ENCODE measurements around the gene ZNF329.
A peak's percentile ranks its signal among the peaks of the same experiment; 100 is the strongest.
"Not testable (repeated sequence)": the region's sequence is repeated elsewhere in the genome, so short reads cannot be mapped to it uniquely, and the experiment has no call there.

The ZNF329 gene

DNA sequence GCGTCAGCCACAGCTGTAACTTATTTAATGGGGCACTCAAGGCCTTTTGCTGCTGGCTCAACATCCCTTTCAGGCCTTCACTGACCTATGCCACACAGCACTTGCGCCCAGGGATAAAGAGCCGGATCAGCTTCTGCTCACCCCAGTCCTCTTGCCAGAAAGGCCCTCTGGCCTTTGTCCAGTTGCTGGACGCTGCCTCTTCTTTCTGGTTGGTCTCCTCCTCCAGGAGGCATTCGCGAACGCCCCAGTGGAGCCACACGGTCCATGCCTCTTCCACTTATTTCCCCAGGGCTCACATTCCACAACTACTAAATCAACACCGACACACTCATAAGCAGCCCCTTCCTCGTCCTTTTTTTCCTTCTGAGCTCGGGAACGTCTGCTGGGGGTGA, 3.7 kb upstream of the ZNF329 start:
- Histone ChIP-seq H2AFZ (ENCODE audit: low read depth, low read length) (peak overlapping the region; percentile 60), H3K4me3 (ENCODE audit: low read length) (peak overlapping the region; percentile 74), H3K36me3 (ENCODE audit: insufficient read depth, low read length) (no peaks in the 10 kb centered on the region), H3K9me3 (ENCODE audit: low read length) (peaks cover 4% of the 10 kb centered on the region), H3K4me1 (ENCODE audit: insufficient read depth, low read length) (peaks cover 6% of the 10 kb centered on the region), H3K27me3 (ENCODE audit: insufficient read depth, low read length) (no peaks in the 10 kb centered on the region)

DNA sequence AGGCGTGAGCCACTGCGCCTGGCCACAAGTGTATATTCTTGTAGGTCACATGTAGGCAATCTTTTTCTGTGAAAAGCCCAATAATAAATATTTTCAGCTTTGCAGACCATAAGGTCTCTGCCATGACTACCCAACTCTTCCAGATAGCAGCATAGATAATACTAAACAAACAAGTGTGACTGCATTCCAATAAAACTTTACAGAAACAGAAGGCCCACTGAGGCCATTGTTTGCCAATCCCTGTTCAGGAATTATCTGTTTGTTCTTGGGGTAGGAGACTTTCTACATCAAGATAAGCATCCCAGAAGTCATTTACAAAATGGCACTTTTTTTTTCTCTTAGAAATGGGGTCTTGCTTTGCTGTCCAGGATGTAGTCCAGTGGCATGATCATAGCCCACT, 2.8 kb upstream of the ZNF329 start:
- Histone ChIP-seq H3K4me1 (ENCODE audit: insufficient read depth, low read length) (peaks cover 6% of the 10 kb centered on the region), H2AFZ (ENCODE audit: low read depth, low read length) (no peak overlapping the region), H3K4me3 (ENCODE audit: low read length) (peak overlapping the region; percentile 74)

DNA sequence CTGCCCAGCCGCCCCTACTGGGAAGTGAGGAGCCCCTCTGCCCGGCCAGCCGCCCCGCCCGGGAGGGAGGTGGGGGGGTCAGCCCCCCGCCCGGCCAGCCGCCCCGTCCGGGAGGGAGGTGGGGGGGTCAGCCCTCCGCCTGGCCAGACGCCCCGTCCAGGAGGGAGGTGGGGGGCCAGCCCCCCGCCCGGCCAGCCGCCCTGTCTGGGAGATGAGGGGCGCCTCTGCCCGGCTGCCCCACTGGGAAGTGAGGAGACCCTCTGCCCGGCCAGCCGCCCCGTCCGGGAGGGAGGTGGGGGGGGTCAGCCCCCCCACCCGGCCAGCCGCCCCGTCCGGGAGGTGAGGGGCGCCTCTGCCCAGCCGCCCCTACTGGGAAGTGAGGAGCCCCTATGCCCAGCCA, 3.1 kb downstream of the ZNF329 start:
- H3K9me3 ChIP-seq (ENCODE audit: low read length), result peaks cover 20% of the 10 kb centered on the region
- not testable (repeated sequence) for H3K4me3 ChIP-seq (ENCODE audit: low read length); H2AFZ ChIP-seq (ENCODE audit: low read depth, low read length); H3K4me1 ChIP-seq (ENCODE audit: insufficient read depth, low read length); H3K27me3 ChIP-seq (ENCODE audit: insufficient read depth, low read length); H3K36me3 ChIP-seq (ENCODE audit: insufficient read depth, low read length)

More for the DNA sequence above, 2.8 kb upstream of the ZNF329 start:
- no peaks in the 10 kb centered on the region for H3K36me3 ChIP-seq (ENCODE audit: insufficient read depth, low read length)
- H3K9me3 ChIP-seq (ENCODE audit: low read length), result peaks cover 10% of the 10 kb centered on the region
- no peaks in the 10 kb centered on the region for H3K27me3 ChIP-seq (ENCODE audit: insufficient read depth, low read length)

DNA sequence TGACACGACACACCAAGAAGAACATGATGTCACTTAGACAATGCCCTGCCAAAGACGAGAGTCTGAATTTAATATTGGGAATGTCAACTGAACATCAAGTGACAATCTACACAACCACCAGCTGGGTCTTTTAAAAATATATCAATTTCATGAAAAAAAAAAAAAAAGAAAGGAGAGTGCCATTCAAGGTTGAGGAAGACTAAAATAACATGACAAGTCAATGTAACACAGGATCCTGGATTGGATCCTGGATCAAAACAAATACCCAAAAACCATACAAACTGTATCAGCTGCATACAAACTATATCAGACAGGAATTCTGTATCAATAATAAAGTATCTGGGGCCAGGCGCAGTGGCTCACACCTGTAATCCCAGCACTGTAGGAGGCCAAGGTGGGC, 4.7 kb downstream of the ZNF329 start:
- no peak overlapping the region for H3K4me3 ChIP-seq (ENCODE audit: low read length)
- no peaks in the 10 kb centered on the region for H3K27me3 ChIP-seq (ENCODE audit: insufficient read depth, low read length)
- H2AFZ ChIP-seq (ENCODE audit: low read depth, low read length), result no peak overlapping the region

DNA sequence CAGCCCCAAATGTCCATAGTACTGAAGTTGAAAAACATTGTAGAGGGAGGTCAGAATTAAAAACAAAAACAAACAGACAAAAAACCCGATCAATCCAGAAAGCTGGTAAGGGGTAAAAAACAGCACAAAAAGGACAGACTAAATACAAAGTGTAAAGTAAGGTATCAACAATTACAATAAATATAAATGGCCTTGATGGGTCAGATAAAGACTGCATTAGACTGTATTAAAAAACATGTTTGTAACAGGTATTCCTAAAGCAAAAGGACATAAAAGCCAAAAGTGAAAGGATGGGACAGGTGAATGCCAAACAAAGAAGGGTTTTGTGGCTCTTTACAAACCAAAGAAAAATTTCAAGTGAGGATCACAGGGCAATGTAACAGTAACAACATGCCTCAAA, 16.3 kb downstream of the ZNF329 start:
- no peak overlapping the region for H2AFZ ChIP-seq (ENCODE audit: low read depth, low read length)
- H3K36me3 ChIP-seq (ENCODE audit: insufficient read depth, low read length), result peaks cover 77% of the 10 kb centered on the region
- H3K9me3 ChIP-seq (ENCODE audit: low read length), result peaks cover 76% of the 10 kb centered on the region
- no peak overlapping the region for H3K4me3 ChIP-seq (ENCODE audit: low read length)
- no peaks in the 10 kb centered on the region for H3K27me3 ChIP-seq (ENCODE audit: insufficient read depth, low read length)
- no peaks in the 10 kb centered on the region for H3K4me1 ChIP-seq (ENCODE audit: insufficient read depth, low read length)

More for the DNA sequence above, 4.7 kb downstream of the ZNF329 start:
- Histone ChIP-seq H3K36me3 (ENCODE audit: insufficient read depth, low read length) (peaks cover 20% of the 10 kb centered on the region), H3K9me3 (ENCODE audit: low read length) (peaks cover 34% of the 10 kb centered on the region), H3K4me1 (ENCODE audit: insufficient read depth, low read length) (no peaks in the 10 kb centered on the region)

DNA sequence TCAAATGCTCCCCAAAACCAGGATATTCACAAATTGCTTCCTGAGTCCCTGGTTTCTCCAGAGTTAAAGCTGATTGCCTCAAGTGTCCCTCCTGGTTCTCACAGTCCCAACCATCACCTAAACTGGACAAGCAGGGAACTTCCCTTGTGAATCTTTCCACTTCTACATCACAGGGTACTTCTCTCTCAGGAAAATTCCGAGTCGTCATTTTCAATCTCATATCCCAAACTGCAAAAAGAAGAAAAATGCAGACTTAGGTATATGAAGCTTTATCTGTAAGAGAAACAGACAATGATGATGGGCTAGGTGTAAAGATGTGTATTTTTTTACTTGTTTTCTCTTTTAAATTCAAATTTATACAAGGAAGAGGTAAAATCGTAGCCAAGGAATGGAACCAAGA, 21.3 kb downstream of the ZNF329 start:
- H2AFZ ChIP-seq (ENCODE audit: low read depth, low read length), result no peak overlapping the region
- H3K4me3 ChIP-seq (ENCODE audit: low read length), result no peak overlapping the region

DNA sequence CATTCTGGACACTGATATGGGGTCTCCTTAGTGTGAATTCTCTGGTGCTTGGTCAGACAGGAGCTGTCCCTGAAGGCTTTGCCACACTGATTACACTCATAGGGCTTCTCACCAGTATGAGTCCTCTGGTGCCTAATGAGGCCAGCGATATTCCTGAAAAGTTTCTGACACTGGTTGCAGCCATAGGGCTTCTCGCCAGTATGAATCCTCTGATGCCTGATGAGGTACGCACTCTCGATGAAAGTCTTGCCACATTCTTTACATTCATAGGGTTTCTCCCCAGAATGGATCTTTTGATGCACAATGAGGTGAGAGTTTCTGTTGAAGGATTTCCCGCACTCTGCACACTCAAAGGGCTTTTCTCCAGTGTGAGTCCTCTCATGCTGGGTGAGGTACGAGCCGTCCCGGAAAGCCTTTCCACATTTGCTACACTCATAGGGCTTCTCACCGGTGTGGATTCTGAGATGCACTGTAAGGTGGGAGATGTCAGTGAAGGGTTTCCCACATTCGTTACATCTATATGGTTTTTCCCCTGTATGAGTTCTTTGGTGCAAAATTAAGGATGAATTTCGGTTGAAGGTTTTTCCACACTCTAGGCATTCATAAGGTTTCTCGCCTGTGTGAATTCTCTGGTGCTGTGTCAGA, 22.4 kb downstream of the ZNF329 start:
- no peak overlapping the region for H3K4me3 ChIP-seq (ENCODE audit: low read length)
- H3K9me3 ChIP-seq (ENCODE audit: low read length), result peaks cover 84% of the 10 kb centered on the region
- H2AFZ ChIP-seq (ENCODE audit: low read depth, low read length), result no peak overlapping the region
- no peaks in the 10 kb centered on the region for H3K27me3 ChIP-seq (ENCODE audit: insufficient read depth, low read length)
- H3K4me1 ChIP-seq (ENCODE audit: insufficient read depth, low read length), result no peaks in the 10 kb centered on the region
- peaks cover 56% of the 10 kb centered on the region for H3K36me3 ChIP-seq (ENCODE audit: insufficient read depth, low read length)

More for the DNA sequence above, 21.3 kb downstream of the ZNF329 start:
- Histone ChIP-seq H3K4me1 (ENCODE audit: insufficient read depth, low read length) (no peaks in the 10 kb centered on the region), H3K36me3 (ENCODE audit: insufficient read depth, low read length) (peaks cover 67% of the 10 kb centered on the region), H3K9me3 (ENCODE audit: low read length) (peaks cover 85% of the 10 kb centered on the region), H3K27me3 (ENCODE audit: insufficient read depth, low read length) (no peaks in the 10 kb centered on the region)

DNA sequence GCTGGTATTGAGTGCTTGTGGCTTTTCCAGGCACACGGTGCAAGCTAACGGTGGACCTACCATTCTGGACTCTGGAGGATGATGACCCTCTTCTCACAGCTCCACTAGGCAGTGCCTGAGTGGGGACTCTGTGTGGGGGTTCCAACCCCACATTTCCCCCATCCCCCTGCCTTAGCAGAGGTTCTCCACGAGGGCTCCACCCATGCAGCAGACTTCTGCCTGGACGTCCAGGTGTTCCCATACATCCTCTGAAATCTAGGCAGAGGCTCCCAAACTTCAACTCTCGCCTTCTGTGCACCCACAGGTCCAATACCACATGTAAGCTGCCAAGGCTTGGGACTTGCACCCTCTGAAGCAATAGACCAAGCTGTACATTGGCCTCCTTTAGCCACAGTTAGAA, 27.2 kb downstream of the ZNF329 start:
- H3K4me1 ChIP-seq (ENCODE audit: insufficient read depth, low read length), result no peaks in the 10 kb centered on the region
- peaks cover 18% of the 10 kb centered on the region for H3K36me3 ChIP-seq (ENCODE audit: insufficient read depth, low read length)
- peaks cover 77% of the 10 kb centered on the region for H3K9me3 ChIP-seq (ENCODE audit: low read length)
- no peaks in the 10 kb centered on the region for H3K27me3 ChIP-seq (ENCODE audit: insufficient read depth, low read length)
- no peak overlapping the region for H2AFZ ChIP-seq (ENCODE audit: low read depth, low read length)
- H3K4me3 ChIP-seq (ENCODE audit: low read length), result no peak overlapping the region

DNA sequence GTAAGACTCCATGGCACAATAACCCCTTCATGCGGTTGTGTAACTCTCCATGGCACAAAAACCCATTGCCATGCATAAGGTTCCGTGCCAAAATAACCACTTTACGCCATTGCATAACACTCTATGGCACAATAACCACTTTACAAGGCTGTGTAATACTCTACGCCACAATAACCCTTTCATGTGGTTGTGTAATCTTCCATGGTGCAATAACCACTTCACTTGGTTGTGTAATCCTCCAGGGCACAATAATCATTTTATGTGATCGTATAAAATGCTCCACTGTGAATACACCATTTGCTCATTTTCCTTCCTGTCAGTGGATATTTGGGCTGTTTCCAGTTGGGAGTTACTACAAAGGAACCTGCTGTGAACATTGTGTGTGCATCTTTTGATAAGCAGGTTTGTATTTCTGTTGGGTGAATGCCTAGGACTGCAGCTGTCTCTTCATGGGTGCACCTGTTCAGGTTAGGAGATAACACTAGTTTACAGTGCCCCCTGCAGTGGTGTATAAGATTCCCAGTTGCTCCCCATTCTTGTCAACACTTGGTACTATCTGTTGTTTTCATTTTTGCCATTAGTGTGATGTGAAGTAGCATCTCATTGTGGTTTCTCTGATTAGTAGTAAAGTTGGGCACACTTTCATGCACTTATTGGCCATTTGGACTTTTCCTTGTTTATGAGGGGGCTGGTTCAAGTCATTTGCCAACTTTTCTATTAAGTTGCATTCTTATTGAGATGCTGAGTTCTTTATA, 31.4 kb downstream of the ZNF329 start:
- Histone ChIP-seq H3K36me3 (ENCODE audit: insufficient read depth, low read length) (no peaks in the 10 kb centered on the region), H3K4me1 (ENCODE audit: insufficient read depth, low read length) (no peaks in the 10 kb centered on the region), H3K4me3 (ENCODE audit: low read length) (no peak overlapping the region), H2AFZ (ENCODE audit: low read depth, low read length) (no peak overlapping the region), H3K9me3 (ENCODE audit: low read length) (peaks cover 48% of the 10 kb centered on the region), H3K27me3 (ENCODE audit: insufficient read depth, low read length) (no peaks in the 10 kb centered on the region)

DNA sequence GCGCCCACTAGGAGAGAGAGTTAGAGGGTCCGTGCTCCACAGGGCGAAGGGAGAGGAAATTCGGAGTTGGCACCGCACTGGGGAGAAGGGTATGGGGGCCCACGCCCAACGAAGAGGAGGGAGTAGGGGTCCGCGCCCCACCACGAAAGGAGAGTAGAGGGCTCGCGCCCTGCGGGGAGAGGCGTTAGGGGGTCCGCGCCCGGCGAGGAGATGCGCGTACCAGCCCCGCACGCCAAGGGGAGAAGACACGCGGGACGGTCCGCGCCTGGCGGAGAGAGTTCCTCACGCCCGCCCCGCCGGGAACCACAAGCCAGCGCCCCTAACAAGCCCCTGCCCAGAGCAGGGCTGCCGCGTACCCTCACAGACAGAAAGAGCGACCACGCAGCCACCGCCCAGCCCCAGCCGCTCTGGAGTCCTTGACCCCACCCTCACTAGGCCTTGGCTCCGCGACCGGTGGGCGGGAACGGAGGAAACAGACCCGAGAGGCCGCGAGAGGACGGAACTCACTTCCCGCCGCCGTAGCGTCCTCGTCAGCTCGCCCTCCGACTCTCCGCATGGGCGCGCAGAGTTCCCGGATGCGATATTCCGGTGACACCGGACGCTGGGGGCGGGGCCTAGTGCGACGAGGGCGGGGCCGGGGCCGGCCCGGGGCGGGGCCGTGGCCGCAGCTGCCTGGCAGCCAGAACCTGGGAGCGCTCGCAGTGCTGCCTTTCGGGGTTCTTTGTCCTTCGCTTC, 32.6 kb downstream of the ZNF329 start:
- H3K36me3 ChIP-seq (ENCODE audit: insufficient read depth, low read length), result no peaks in the 10 kb centered on the region
- no peak overlapping the region for H2AFZ ChIP-seq (ENCODE audit: low read depth, low read length)
- H3K9me3 ChIP-seq (ENCODE audit: low read length), result peaks cover 38% of the 10 kb centered on the region
- H3K4me3 ChIP-seq (ENCODE audit: low read length), result no peak overlapping the region
- no peaks in the 10 kb centered on the region for H3K4me1 ChIP-seq (ENCODE audit: insufficient read depth, low read length)
- H3K27me3 ChIP-seq (ENCODE audit: insufficient read depth, low read length), result no peaks in the 10 kb centered on the region

DNA sequence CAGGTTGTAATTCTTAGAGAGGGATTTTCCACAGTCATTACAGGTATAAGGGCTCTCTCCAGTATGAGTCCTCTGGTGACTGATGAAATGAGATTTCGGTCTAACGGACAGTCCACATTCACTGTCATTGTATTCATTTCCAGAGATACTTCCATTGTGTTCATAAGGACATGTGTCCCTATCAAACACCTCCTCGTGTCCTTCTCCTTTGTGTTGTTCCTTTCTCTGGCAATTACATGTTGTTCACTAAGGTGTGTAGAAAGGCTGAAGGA, 42.1 kb downstream of the ZNF329 start:
- no peak overlapping the region for H2AFZ ChIP-seq (ENCODE audit: low read depth, low read length)
- H3K36me3 ChIP-seq (ENCODE audit: insufficient read depth, low read length), result no peaks in the 10 kb centered on the region
- no peaks in the 10 kb centered on the region for H3K4me1 ChIP-seq (ENCODE audit: insufficient read depth, low read length)
- no peaks in the 10 kb centered on the region for H3K27me3 ChIP-seq (ENCODE audit: insufficient read depth, low read length)
- H3K9me3 ChIP-seq (ENCODE audit: low read length), result peaks cover 34% of the 10 kb centered on the region
- H3K4me3 ChIP-seq (ENCODE audit: low read length), result no peak overlapping the region

DNA sequence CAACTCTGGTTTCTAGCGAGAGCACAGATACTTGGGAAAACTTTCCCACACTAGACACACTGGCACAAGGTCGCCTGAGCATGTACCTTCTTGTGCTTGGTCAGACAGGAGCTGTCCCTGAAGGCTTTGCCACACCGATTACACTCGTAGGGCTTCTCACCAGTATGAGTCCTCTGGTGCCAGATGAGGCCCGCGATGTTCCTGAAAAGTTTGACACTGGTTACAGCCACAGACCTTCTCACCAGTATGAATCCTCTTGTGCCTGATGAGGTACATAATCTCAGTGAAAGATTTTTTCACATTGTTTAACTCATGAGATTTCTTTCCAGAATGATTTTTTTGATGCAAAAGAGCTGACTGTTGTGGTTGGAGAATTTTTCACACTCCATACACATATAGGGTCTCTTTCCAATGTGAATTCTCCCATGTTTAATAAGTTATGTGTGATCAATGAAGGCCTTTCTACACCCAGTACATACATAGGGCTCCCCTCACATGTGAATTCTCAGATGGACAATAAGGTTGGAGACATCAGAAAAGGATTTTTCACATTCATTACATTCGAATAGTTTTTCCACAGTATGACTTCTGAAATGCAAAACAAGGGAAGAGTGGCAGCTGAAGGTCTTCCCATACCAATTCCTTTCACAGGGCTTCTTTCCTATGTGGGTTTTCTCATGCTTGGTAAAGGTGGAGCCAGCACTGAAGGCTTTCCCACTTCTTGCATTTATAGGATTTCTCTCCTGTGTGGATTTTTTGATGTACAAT, 42.6 kb downstream of the ZNF329 start:
- no peaks in the 10 kb centered on the region for H3K27me3 ChIP-seq (ENCODE audit: insufficient read depth, low read length)
- H3K9me3 ChIP-seq (ENCODE audit: low read length), result peaks cover 35% of the 10 kb centered on the region
- no peak overlapping the region for H3K4me3 ChIP-seq (ENCODE audit: low read length)
- no peaks in the 10 kb centered on the region for H3K36me3 ChIP-seq (ENCODE audit: insufficient read depth, low read length)
- no peaks in the 10 kb centered on the region for H3K4me1 ChIP-seq (ENCODE audit: insufficient read depth, low read length)
- H2AFZ ChIP-seq (ENCODE audit: low read depth, low read length), result no peak overlapping the region

DNA sequence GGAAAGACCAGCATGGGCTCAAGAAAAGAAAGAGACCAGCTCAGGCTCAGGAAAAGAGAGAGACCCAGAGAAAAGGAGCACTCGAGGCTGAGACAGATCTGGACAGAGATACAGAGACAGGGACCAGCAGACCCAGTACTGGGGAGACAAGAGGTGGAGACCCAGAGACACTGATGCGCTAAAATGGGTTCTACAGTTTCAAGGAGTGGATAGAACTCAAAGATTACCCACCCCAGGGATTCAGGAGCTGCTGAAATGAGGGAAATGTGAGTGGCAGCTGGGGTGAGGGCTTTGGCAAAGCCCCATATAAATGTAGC, 51.9 kb downstream of the ZNF329 start:
- Histone ChIP-seq H3K9me3 (ENCODE audit: low read length) (peaks cover 34% of the 10 kb centered on the region), H3K36me3 (ENCODE audit: insufficient read depth, low read length) (peaks cover 20% of the 10 kb centered on the region), H3K4me3 (ENCODE audit: low read length) (peak overlapping the region; percentile 97), H2AFZ (ENCODE audit: low read depth, low read length) (peak overlapping the region; percentile 48), H3K4me1 (ENCODE audit: insufficient read depth, low read length) (peaks cover 3% of the 10 kb centered on the region), H3K27me3 (ENCODE audit: insufficient read depth, low read length) (no peaks in the 10 kb centered on the region)
